Chondrocyte (in vitro differentiated cells): ENCODE data around the gene PODN. TPM values are rescaled to one million over a fixed set of nuclear protein-coding genes. Genes with fewer than 3 reads are reported as not detected.

Experiments
- DNase-seq: peaks from one replicate; pipeline ENCODE4 v3.0.0; 2021; ENCODE audit warnings: mixed read lengths, low spot score
- H3K27ac Mint-ChIP-seq: one replicate; pipeline ENCODE4 v1.8.0; 2021; ENCODE audit warnings: mild to moderate bottlenecking, moderate library complexity, mixed read lengths; ENCODE audit not compliant: unreplicated experiment
- H3K27me3 Mint-ChIP-seq: 2 replicates; pipeline ENCODE4 v1.8.0; 2021; ENCODE audit warnings: low read depth, mixed read lengths
- H3K36me3 Mint-ChIP-seq: 2 replicates; pipeline ENCODE4 v1.8.0; 2021; ENCODE audit warnings: low read depth, mixed read lengths
- H3K4me1 Mint-ChIP-seq: 2 replicates; pipeline ENCODE4 v1.8.0; 2021; ENCODE audit warnings: low read depth, mild to moderate bottlenecking, mixed read lengths
- H3K4me3 Mint-ChIP-seq: one replicate; pipeline ENCODE4 v1.8.0; 2021; ENCODE audit warnings: mild to moderate bottlenecking, moderate library complexity, mixed read lengths; ENCODE audit not compliant: unreplicated experiment
- H3K9me3 Mint-ChIP-seq: 2 replicates; pipeline ENCODE4 v1.8.0; 2021; ENCODE audit warnings: low read depth, mixed read lengths
- CTCF ChIP-seq: fragments of 200-600 bp; sonication (generic); IDR thresholded peaks from 2 replicates; pipeline ENCODE4 v1.5.0; 2021; ENCODE audit warnings: antibody characterized with exemption, mild to moderate bottlenecking, moderate library complexity
- total RNA-seq: library from RNA; stranded (reverse); gene quantifications from 3 replicates; pipeline ENCODE4 v1.2.1, GENCODE V29; 2021

Gene PODN
- total RNA-seq, 1 donor from 2014 or later: 9.2 TPM

DNA sequence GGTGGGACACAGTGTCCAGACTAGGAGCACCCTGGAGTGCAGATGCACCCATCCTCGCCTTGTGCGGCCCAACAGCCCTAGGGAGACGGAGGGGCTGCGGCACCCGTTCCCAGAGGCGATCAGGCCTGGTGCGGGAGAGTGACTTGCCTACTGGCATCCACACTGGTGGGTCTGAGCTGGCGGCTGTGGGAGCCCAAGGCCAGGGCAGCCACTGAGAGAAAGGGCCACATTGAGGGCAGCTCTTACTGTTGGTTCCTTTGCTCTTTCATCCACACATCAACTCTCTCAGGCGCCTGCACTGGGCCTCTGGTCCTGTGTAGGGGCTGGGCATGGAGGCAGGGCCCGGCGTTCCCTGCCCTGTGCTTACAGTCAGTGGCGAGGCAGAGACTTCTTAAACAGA is 8.6 kb downstream of the PODN start:
- no peak for TF ChIP-seq CTCF
- Mint-ChIP-seq H3K9me3 (no peaks in the 10 kb centered on the region), H3K27ac (no peak overlapping the region), H3K4me3 (no peak overlapping the region), H3K36me3 (peaks cover 2% of the 10 kb centered on the region), H3K4me1 (no peaks in the 10 kb centered on the region), H3K27me3 (no peaks in the 10 kb centered on the region)
- DNase-seq: peak; percentile 76

- Mint-ChIP-seq H3K27ac (no peak overlapping the region), H3K4me1 (no peaks in the 10 kb centered on the region), H3K4me3 (no peak overlapping the region), H3K36me3 (peaks cover 2% of the 10 kb centered on the region), H3K9me3 (no peaks in the 10 kb centered on the region), H3K27me3 (no peaks in the 10 kb centered on the region)
- DNase-seq: peak; percentile 61
- TF ChIP-seq CTCF: no peak
Measured at GRCh38 chr1:53071167-53071865, 9.3 kb downstream of the PODN start.

DNA sequence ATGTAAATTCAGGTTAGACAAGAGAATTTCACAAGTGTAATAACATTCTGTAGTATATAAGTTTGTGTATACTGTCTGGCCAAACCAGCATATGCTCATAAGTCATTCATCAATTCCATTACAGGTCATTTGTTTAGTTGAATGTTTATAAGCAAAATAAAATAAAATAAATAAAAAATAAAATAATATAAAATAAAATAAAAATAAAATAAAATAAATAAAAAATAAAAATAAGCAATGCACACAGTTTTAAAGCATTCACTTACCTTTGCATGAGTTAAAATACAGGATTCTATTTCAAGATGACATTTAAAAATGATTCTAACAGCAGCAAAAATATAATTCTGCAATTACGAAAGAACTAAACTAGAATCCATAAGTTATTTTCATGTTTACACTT is 9.9 kb downstream of the PODN start:
- no peak overlapping the region for H3K4me3 Mint-ChIP-seq
- no peaks in the 10 kb centered on the region for H3K4me1 Mint-ChIP-seq
- H3K27ac Mint-ChIP-seq: no peak overlapping the region
- no peaks in the 10 kb centered on the region for H3K9me3 Mint-ChIP-seq
- TF ChIP-seq CTCF: no peak
- peaks cover 2% of the 10 kb centered on the region for H3K36me3 Mint-ChIP-seq
- DNase-seq: no peak
- H3K27me3 Mint-ChIP-seq: no peaks in the 10 kb centered on the region

DNA sequence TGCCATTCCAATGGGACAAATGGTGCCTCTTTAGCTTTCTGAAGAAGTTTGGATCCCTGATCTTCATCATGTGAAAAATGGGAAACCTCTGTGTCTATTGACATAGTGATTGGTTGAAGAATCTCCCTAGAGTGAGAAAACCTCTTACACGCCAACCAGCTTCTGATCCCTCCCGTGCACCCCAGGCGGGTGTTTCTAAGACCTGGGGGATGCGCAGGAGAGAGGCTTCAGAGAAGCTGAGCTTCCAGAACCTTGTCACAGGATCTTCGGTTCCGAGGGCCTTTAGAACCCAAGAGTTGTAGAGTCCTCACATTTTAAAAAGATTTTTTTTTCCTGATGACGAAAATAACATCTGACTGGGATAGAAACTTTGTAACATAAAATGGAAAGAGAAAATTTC is 11.3 kb downstream of the PODN start:
- Mint-ChIP-seq H3K27ac (no peak overlapping the region), H3K27me3 (no peaks in the 10 kb centered on the region), H3K9me3 (no peaks in the 10 kb centered on the region)

DNA sequence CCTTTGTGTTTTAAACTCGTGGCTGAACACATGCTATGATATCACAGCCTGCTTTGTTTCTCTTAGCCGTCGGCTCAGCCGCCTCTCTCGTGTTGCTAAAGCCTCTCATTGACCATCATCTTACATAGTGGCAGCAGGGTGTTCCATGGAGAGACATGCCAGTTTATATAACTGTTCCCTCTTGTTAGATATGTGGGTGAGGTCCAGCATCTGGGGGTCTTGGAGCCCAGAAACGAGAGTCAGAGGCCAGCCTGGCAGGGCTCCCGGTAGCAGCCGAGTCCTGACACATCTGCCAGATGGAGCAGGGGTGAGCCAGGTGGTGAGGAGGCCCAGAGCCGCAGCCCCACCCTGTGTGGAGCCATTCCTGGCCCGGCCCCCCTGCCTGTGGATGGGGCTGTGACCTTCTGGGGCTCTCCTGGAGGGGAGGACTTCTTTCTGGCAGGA is 11.9 kb downstream of the PODN start:
- Mint-ChIP-seq H3K4me1 (no peaks in the 10 kb centered on the region), H3K4me3 (no peak overlapping the region), H3K27ac (no peak overlapping the region), H3K27me3 (no peaks in the 10 kb centered on the region), H3K36me3 (peaks cover 2% of the 10 kb centered on the region), H3K9me3 (no peaks in the 10 kb centered on the region)
- peak; percentile 70 for DNase-seq
- no peak for TF ChIP-seq CTCF

More for the DNA sequence above, 11.3 kb downstream of the PODN start:
- no peak for TF ChIP-seq CTCF
- peak; percentile 34 for DNase-seq
- Mint-ChIP-seq H3K4me3 (no peak overlapping the region), H3K4me1 (no peaks in the 10 kb centered on the region), H3K36me3 (peaks cover 2% of the 10 kb centered on the region)
